Type B pancreatic cell (in vitro differentiated cells): ENCODE measurements around the gene NMT2. TPM values are rescaled to one million over a fixed set of nuclear protein-coding genes. Genes with fewer than 3 reads are reported as not detected.

Source experiments
- DNase-seq: peaks from one replicate; pipeline ENCODE4 v3.0.0; 2021; ENCODE audit warnings: mixed read lengths; ENCODE audit not compliant: unreplicated experiment; ENCODE audit errors: extremely low spot score
- H3K27ac Mint-ChIP-seq: 2 replicates; pipeline ENCODE4 v1.8.0; 2021; ENCODE audit warnings: mild to moderate bottlenecking, mixed read lengths
- H3K27me3 Mint-ChIP-seq: 2 replicates; pipeline ENCODE4 v1.8.0; 2021; ENCODE audit warnings: mixed read lengths
- H3K36me3 Mint-ChIP-seq: 2 replicates; pipeline ENCODE4 v1.8.0; 2021; ENCODE audit warnings: mixed read lengths
- H3K4me1 Mint-ChIP-seq: one replicate; pipeline ENCODE4 v1.8.0; 2021; ENCODE audit warnings: mixed read lengths; ENCODE audit not compliant: unreplicated experiment
- H3K4me3 Mint-ChIP-seq: 2 replicates; pipeline ENCODE4 v1.8.0; 2021; ENCODE audit warnings: mild to moderate bottlenecking, mixed read lengths
- H3K9me3 Mint-ChIP-seq: 2 replicates; pipeline ENCODE4 v1.8.0; 2021; ENCODE audit warnings: mixed read lengths
- CTCF ChIP-seq: fragments of 200-600 bp; sonication (generic); conservative IDR thresholded peaks from 2 replicates; pipeline ENCODE4 v1.5.0; 2021; ENCODE audit warnings: antibody characterized with exemption, mild to moderate bottlenecking
- total RNA-seq: library from RNA; stranded (reverse); gene quantifications from 2 replicates; pipeline ENCODE4 v1.2.1, GENCODE V29; 2021; ENCODE audit warnings: low replicate concordance

NMT2 gene
- total RNA-seq, 1 donor from 2014 or later, result 23.1 TPM

- no peak for DNase-seq
- no peak overlapping the region for H3K27ac Mint-ChIP-seq
- H3K27me3 Mint-ChIP-seq, result no peaks in the 10 kb centered on the region
- no peak for TF ChIP-seq CTCF
- H3K36me3 Mint-ChIP-seq, result no peaks in the 10 kb centered on the region
- no peaks in the 10 kb centered on the region for H3K9me3 Mint-ChIP-seq
- H3K4me3 Mint-ChIP-seq, result no peak overlapping the region
- H3K4me1 Mint-ChIP-seq, result no peaks in the 10 kb centered on the region
Measured at GRCh38 chr10:15180736-15181135, 12.2 kb upstream of the NMT2 start.

GRCh38 chr10:15176269-15176668 is 7.8 kb upstream of the NMT2 start:
- no peak for TF ChIP-seq CTCF
- no peak overlapping the region for H3K4me3 Mint-ChIP-seq
- no peaks in the 10 kb centered on the region for H3K9me3 Mint-ChIP-seq
- H3K27me3 Mint-ChIP-seq, result no peaks in the 10 kb centered on the region
- H3K4me1 Mint-ChIP-seq, result peaks cover 4% of the 10 kb centered on the region
- H3K27ac Mint-ChIP-seq, result no peak overlapping the region
- no peaks in the 10 kb centered on the region for H3K36me3 Mint-ChIP-seq
- DNase-seq, result no peak

- Mint-ChIP-seq H3K4me1 (peaks cover 9% of the 10 kb centered on the region), H3K27ac (no peak overlapping the region), H3K9me3 (no peaks in the 10 kb centered on the region), H3K27me3 (no peaks in the 10 kb centered on the region), H3K36me3 (no peaks in the 10 kb centered on the region), H3K4me3 (no peak overlapping the region)
- TF ChIP-seq CTCF, result no peak
- no peak for DNase-seq
Measured at GRCh38 chr10:15175587-15175986, 7.1 kb upstream of the NMT2 start.

- H3K36me3 Mint-ChIP-seq, result no peaks in the 10 kb centered on the region
- H3K9me3 Mint-ChIP-seq, result no peaks in the 10 kb centered on the region
- no peak overlapping the region for H3K27ac Mint-ChIP-seq
- no peak for TF ChIP-seq CTCF
- peaks cover 25% of the 10 kb centered on the region for H3K4me1 Mint-ChIP-seq
- DNase-seq, result no peak
- H3K4me3 Mint-ChIP-seq, result no peak overlapping the region
- H3K27me3 Mint-ChIP-seq, result no peaks in the 10 kb centered on the region
Measured at GRCh38 chr10:15172306-15172840, 3.9 kb upstream of the NMT2 start.

- no peaks in the 10 kb centered on the region for H3K27me3 Mint-ChIP-seq
- DNase-seq, result no peak
Measured at GRCh38 chr10:15169555-15170401, 1.3 kb upstream of the NMT2 start.

More at GRCh38 chr10:15169555-15170401, 1.3 kb upstream of the NMT2 start:
- H3K4me3 Mint-ChIP-seq, result peak overlapping the region; percentile 37
- H3K36me3 Mint-ChIP-seq, result no peaks in the 10 kb centered on the region
- no peak overlapping the region for H3K27ac Mint-ChIP-seq
- H3K4me1 Mint-ChIP-seq, result peaks cover 38% of the 10 kb centered on the region
- H3K9me3 Mint-ChIP-seq, result no peaks in the 10 kb centered on the region
- TF ChIP-seq CTCF, result no peak
